ENCODE data around the gene TACC3.

Gene TACC3

GRCh38 chr4:1793940-1794808, 72.9 kb downstream of the TACC3 start:
- no peak for DNase-seq (ENCODE audit: low spot score)

All from globus pallidus (tissue), 1 donor.